HCT116 (cell line): ENCODE results near the gene HEPN1. TPM values are rescaled to one million over a fixed set of nuclear protein-coding genes. Genes with fewer than 3 reads are reported as not detected.

Experiments
- ATAC-seq: fragments of 200-7000 bp; cut with Tn5 transposase; 2 replicates; pipeline ENCODE4 v1.9.1; 2020; ENCODE audit warnings: mild to moderate bottlenecking, moderate library complexity
- BruUV-seq: library from RNA; stranded (reverse); fragments of 400-500 nt; replicated peaks from 2 replicates; lab custom pipeline; 2021; lab: Mats Ljungman, UMichigan
- CTCF ChIA-PET: fragments of 300-600 bp; sonication (Branson Sonifier 250); formaldehyde crosslinking; loops from one replicate; lab custom pipeline; 2021; ENCODE audit warnings: antibody characterized with exemption; lab: Charles Lee
- POLR2A ChIA-PET: fragments of 300-600, 350-600 bp; sonication (Branson Sonifier 250); formaldehyde crosslinking; loops from one replicate; lab custom pipeline; 2021; ENCODE audit warnings: antibody characterized with exemption; lab: Charles Lee
- RAD21 ChIA-PET, 2 experiments: fragments of 300-600 bp; sonication (Branson Sonifier 250); formaldehyde crosslinking; loops; one replicate each; lab custom pipeline; 2023; ENCODE audit warnings: low total read pairs in 2 of 2; ENCODE audit not compliant: uncharacterized antibody in 2 of 2, unreplicated experiment in 2 of 2, low non-redundant PET in 1 of 2; lab: Charles Lee
- DNase-seq: peaks from one replicate; pipeline ENCODE4 v3.0.0-alpha.2; 2010; ENCODE audit warnings: low read depth, low spot score
- H2AFZ ChIP-seq: fragments of 200-600 bp; shearing (Covaris generic), sonication (generic); 2 replicates; pipeline ENCODE4 v1.6.1; 2017; ENCODE audit warnings: low read depth, mixed run types, mixed read lengths, antibody characterized with exemption, low read length; ENCODE audit not compliant: poor library complexity, severe bottlenecking
- H3K27ac ChIP-seq: 2 replicates; pipeline ENCODE4 v1.5.1; 2012; ENCODE audit warnings: low read depth, low read length
- H3K27me3 ChIP-seq: fragments of 200-600 bp; sonication (generic); 2 replicates; pipeline ENCODE4 v1.6.1; 2016; ENCODE audit warnings: mixed run types, low read length, mixed read lengths; ENCODE audit not compliant: insufficient read depth
- H3K36me3 ChIP-seq, 2 experiments: fragments of 200-500 bp in 1 of 2; fragments of 200-600 bp in 1 of 2; sonication (Bioruptor generic) in 1 of 2; sonication (generic) in 1 of 2; 2 replicates each; pipeline versions ENCODE4 v1.5.1 to v1.6.1; 2014 to 2016; ENCODE audit warnings: low read length in 2 of 2, inconsistent platforms in 1 of 2, mixed read lengths in 1 of 2, mixed run types in 1 of 2; ENCODE audit not compliant: insufficient read depth in 2 of 2, control insufficient read depth in 1 of 2
- H3K4me1 ChIP-seq, 2 experiments: fragments of 200-600 bp in 1 of 2; sonication (generic) in 1 of 2; 2 replicates each; pipeline versions ENCODE4 v1.5.1 to v1.6.1; 2012 to 2017; ENCODE audit warnings: low read length in 2 of 2, inconsistent platforms in 1 of 2, mild to moderate bottlenecking in 1 of 2, mixed read lengths in 1 of 2, mixed run types in 1 of 2, moderate library complexity in 1 of 2; ENCODE audit not compliant: insufficient read depth in 2 of 2, control insufficient read depth in 1 of 2
- H3K4me2 ChIP-seq: fragments of 200-600 bp; sonication (generic); 2 replicates; pipeline ENCODE4 v1.6.1; 2017; ENCODE audit warnings: mixed run types, low read length, mixed read lengths
- H3K4me3 ChIP-seq, 2 experiments: fragments of 200-600 bp in 1 of 2; sonication (generic) in 1 of 2; replicated peaks in 1 of 2; 2 replicates each; pipeline ENCODE4 v1.5.1; 2011 to 2016; ENCODE audit warnings: low read length in 2 of 2, control low read depth in 1 of 2, low read depth in 1 of 2, mild to moderate bottlenecking in 1 of 2, mixed read lengths in 1 of 2, mixed run types in 1 of 2
- H3K79me2 ChIP-seq: fragments of 200-600 bp; sonication (generic); 2 replicates; pipeline ENCODE4 v1.6.1; 2017; ENCODE audit warnings: mild to moderate bottlenecking, mixed run types, low read length, moderate library complexity, mixed read lengths; ENCODE audit not compliant: insufficient read depth
- H3K9ac ChIP-seq: fragments of 200-600 bp; sonication (generic); 2 replicates; pipeline ENCODE4 v1.6.1; 2016; ENCODE audit warnings: low read length, mixed read lengths
- H3K9me2 ChIP-seq: fragments of 200-600 bp; sonication (generic), shearing (Covaris generic); 2 replicates; pipeline ENCODE4 v1.6.1; 2017; ENCODE audit warnings: mixed run types, mild to moderate bottlenecking, moderate library complexity; ENCODE audit not compliant: insufficient read depth
- H3K9me3 ChIP-seq, 2 experiments: fragments of 200-500 bp in 1 of 2; fragments of 200-600 bp in 1 of 2; sonication (Bioruptor generic) in 1 of 2; sonication (generic) in 1 of 2; 2 replicates each; pipeline ENCODE4 v1.6.1; 2014 to 2017; ENCODE audit warnings: low read length in 2 of 2, mixed read lengths in 2 of 2, inconsistent platforms in 1 of 2, low read depth in 1 of 2, mild to moderate bottlenecking in 1 of 2, mixed run types in 1 of 2, moderate library complexity in 1 of 2; ENCODE audit not compliant: control insufficient read depth in 1 of 2, insufficient read depth in 1 of 2
- H4K20me1 ChIP-seq: fragments of 200-600 bp; sonication (generic), shearing (Covaris generic); 2 replicates; pipeline ENCODE4 v1.6.1; 2017; ENCODE audit warnings: mixed run types, mild to moderate bottlenecking, moderate library complexity; ENCODE audit not compliant: insufficient read depth
- CBX3 ChIP-seq: IDR thresholded peaks from 2 replicates; pipeline ENCODE4 v1.6.1; 2012; ENCODE audit warnings: low read depth
- EGR1 ChIP-seq: IDR thresholded peaks from 2 replicates; pipeline ENCODE4 v1.6.1; 2012; ENCODE audit warnings: low read depth
- ELF1 ChIP-seq: IDR thresholded peaks from 2 replicates; pipeline ENCODE4 v1.6.1; 2012; ENCODE audit warnings: low read depth, borderline replicate concordance
- EZH2 ChIP-seq: fragments of 200-600 bp; sonication (generic); IDR thresholded peaks from 2 replicates; pipeline ENCODE4 v1.6.1; 2017; ENCODE audit warnings: antibody characterized with exemption, mixed run types
- EZH2phosphoT487 ChIP-seq: fragments of 200-600 bp; IDR thresholded peaks from 2 replicates; pipeline ENCODE4 v1.6.1; 2018; ENCODE audit warnings: antibody characterized with exemption, borderline replicate concordance
- JUND ChIP-seq: IDR thresholded peaks from 2 replicates; pipeline ENCODE4 v1.6.1; 2012
- POLR2A ChIP-seq: IDR thresholded peaks from 2 replicates; pipeline ENCODE4 v1.7.0; 2011; ENCODE audit warnings: borderline replicate concordance; ENCODE audit not compliant: insufficient read depth, insufficient read length; ENCODE audit errors: extremely low read depth
- RAD21 ChIP-seq: IDR thresholded peaks from 2 replicates; pipeline ENCODE4 v1.6.1; 2012; ENCODE audit warnings: low read depth, mild to moderate bottlenecking
- SP1 ChIP-seq: IDR thresholded peaks from 2 replicates; pipeline ENCODE4 v1.6.1; 2012; ENCODE audit warnings: low read depth
- TCF7L2 ChIP-seq: IDR thresholded peaks from 2 replicates; pipeline ENCODE4 v1.7.0; 2011; ENCODE audit warnings: borderline replicate concordance, inconsistent platforms; ENCODE audit not compliant: insufficient read depth, insufficient read length; ENCODE audit errors: extremely low read depth
- YY1 ChIP-seq: IDR thresholded peaks from 2 replicates; pipeline ENCODE4 v1.6.1; 2011; ENCODE audit warnings: low read length, low read depth, moderate library complexity, mild to moderate bottlenecking; ENCODE audit not compliant: insufficient replicate concordance; ENCODE audit errors: extremely low read depth
- ZFX ChIP-seq: fragments of 450-650 bp; IDR thresholded peaks from 2 replicates; pipeline ENCODE4 v1.6.1; 2017
- ZNF274 ChIP-seq: fragments of 200-500 bp; sonication (Bioruptor generic); IDR thresholded peaks from 2 replicates; pipeline ENCODE4 v1.6.1; 2014; ENCODE audit warnings: mild to moderate bottlenecking, low read depth, low read length, inconsistent platforms
- intact Hi-C: fragments of 100-400 bp; cut with micrococcal nuclease; formaldehyde crosslinking; loops from 2 replicates; pipeline ENCODE4 v1.10.0; 2022
- total RNA-seq: library from RNA; stranded (reverse); gene quantifications from one replicate; pipeline ENCODE4 v1.2.1, GENCODE V29; 2021; ENCODE audit not compliant: unreplicated experiment
- TF ChIP-seq, protein P1 (sequence below), 3 experiments: fragments of 200-600 bp in 1 of 3; sonication (generic) in 1 of 3; IDR thresholded peaks in 2 of 3; conservative IDR thresholded peaks in 1 of 3; 2 replicates each; pipeline ENCODE4 v1.5.1; 2012 to 2017; ENCODE audit warnings: low read depth in 2 of 3, low read length in 2 of 3, antibody characterized with exemption in 1 of 3, borderline replicate concordance in 1 of 3, control low read depth in 1 of 3, mild to moderate bottlenecking in 1 of 3, mixed read lengths in 1 of 3, mixed run types in 1 of 3, moderate library complexity in 1 of 3; ENCODE audit not compliant: insufficient read depth in 1 of 3
- TF ChIP-seq, protein P2 (sequence below): IDR thresholded peaks from 2 replicates; pipeline ENCODE4 v1.6.1; 2012; ENCODE audit warnings: low read depth
- TF ChIP-seq, protein P3 (sequence below): IDR thresholded peaks from 2 replicates; pipeline ENCODE4 v1.6.1; 2012

The HEPN1 gene
- total RNA-seq, 1 experiment from 2014 or later = not detected

DNA sequence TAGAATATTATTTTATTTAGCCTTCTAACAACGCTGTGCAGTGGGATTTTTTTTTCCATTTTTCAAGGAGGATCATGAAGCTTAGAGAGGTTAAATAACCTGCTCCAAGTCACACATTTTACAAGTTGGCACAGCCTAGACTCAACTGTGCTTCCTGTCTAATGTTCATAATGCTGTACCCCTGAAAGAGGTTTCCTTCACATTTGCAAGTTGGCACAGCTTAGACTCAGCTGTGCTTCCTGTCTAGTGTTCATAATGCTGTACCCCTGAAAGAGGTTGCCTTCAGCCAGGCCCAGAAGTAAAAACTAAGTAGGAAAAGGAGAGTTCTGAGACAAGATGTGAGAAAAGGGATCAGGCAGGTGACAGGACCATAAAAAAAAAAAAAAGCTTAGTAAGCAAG lies 24.7 kb downstream of the HEPN1 start:
- POLR2A ChIA-PET = interaction anchor here (1.3 kb wide), 1 partner anchor 10 kb away, joined by 4 read pairs; the partner anchor contains the start of gene CCDC15

GRCh38 chr11:124944565-124944964 lies 25.5 kb downstream of the HEPN1 start:
- H3K79me2 ChIP-seq = no peaks in the 10 kb centered on the region
- H3K9me3 ChIP-seq = no peaks in the 10 kb centered on the region
- ChIA-PET CTCF (interaction anchor here (1.4 kb wide), 1 partner anchor 68 kb away, joined by 3 read pairs; no protein-coding TSS in a partner anchor), POLR2A (interaction anchor here (1.3 kb wide), 1 partner anchor 9 kb away, joined by 4 read pairs; the partner anchor contains the start of gene CCDC15), RAD21 (no interaction called here)
- ATAC-seq (no peak), DNase-seq (no peak)
- no peaks in the 10 kb centered on the region for H3K36me3 ChIP-seq
- no peak overlapping the region for H3K4me2 ChIP-seq
- H2AFZ ChIP-seq = no peak overlapping the region
- intact Hi-C loops = no loop called here
- BruUV-seq = no TSS peak
- H3K4me1 ChIP-seq = peaks cover 0 to 6% of the 10 kb centered on the region in 2 experiments; a peak in 1 of 4 replicates
- H3K9me2 ChIP-seq = no peaks in the 10 kb centered on the region
- no peak overlapping the region for H3K4me3 ChIP-seq
- H3K9ac ChIP-seq = no peak overlapping the region
- H3K27me3 ChIP-seq = no peaks in the 10 kb centered on the region
- H4K20me1 ChIP-seq = no peaks in the 10 kb centered on the region
- H3K27ac ChIP-seq = no peak overlapping the region
- TF ChIP-seq, protein P1, sequence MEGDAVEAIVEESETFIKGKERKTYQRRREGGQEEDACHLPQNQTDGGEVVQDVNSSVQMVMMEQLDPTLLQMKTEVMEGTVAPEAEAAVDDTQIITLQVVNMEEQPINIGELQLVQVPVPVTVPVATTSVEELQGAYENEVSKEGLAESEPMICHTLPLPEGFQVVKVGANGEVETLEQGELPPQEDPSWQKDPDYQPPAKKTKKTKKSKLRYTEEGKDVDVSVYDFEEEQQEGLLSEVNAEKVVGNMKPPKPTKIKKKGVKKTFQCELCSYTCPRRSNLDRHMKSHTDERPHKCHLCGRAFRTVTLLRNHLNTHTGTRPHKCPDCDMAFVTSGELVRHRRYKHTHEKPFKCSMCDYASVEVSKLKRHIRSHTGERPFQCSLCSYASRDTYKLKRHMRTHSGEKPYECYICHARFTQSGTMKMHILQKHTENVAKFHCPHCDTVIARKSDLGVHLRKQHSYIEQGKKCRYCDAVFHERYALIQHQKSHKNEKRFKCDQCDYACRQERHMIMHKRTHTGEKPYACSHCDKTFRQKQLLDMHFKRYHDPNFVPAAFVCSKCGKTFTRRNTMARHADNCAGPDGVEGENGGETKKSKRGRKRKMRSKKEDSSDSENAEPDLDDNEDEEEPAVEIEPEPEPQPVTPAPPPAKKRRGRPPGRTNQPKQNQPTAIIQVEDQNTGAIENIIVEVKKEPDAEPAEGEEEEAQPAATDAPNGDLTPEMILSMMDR (IDR thresholded peaks at IDR 0.05 in 2 of 3, conservative IDR thresholded peaks at IDR 0.05 in 1 of 3; ENCODE audit: borderline replicate concordance in 1 of 3, insufficient read depth in 1 of 3, low read depth in 2 of 3, low read length in 2 of 3) = no peak
- TF ChIP-seq JUND (no peak), CBX3 (no peak), TCF7L2 (no peak), YY1 (no peak), EZH2 (no peak), POLR2A (no peak), ZNF274 (no peak), SP1 (no peak), EGR1 (no peak), ELF1 (no peak), ZFX (no peak), RAD21 (no peak)
- TF ChIP-seq, protein P2, sequence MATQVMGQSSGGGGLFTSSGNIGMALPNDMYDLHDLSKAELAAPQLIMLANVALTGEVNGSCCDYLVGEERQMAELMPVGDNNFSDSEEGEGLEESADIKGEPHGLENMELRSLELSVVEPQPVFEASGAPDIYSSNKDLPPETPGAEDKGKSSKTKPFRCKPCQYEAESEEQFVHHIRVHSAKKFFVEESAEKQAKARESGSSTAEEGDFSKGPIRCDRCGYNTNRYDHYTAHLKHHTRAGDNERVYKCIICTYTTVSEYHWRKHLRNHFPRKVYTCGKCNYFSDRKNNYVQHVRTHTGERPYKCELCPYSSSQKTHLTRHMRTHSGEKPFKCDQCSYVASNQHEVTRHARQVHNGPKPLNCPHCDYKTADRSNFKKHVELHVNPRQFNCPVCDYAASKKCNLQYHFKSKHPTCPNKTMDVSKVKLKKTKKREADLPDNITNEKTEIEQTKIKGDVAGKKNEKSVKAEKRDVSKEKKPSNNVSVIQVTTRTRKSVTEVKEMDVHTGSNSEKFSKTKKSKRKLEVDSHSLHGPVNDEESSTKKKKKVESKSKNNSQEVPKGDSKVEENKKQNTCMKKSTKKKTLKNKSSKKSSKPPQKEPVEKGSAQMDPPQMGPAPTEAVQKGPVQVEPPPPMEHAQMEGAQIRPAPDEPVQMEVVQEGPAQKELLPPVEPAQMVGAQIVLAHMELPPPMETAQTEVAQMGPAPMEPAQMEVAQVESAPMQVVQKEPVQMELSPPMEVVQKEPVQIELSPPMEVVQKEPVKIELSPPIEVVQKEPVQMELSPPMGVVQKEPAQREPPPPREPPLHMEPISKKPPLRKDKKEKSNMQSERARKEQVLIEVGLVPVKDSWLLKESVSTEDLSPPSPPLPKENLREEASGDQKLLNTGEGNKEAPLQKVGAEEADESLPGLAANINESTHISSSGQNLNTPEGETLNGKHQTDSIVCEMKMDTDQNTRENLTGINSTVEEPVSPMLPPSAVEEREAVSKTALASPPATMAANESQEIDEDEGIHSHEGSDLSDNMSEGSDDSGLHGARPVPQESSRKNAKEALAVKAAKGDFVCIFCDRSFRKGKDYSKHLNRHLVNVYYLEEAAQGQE = no peak
- TF ChIP-seq, protein P3, sequence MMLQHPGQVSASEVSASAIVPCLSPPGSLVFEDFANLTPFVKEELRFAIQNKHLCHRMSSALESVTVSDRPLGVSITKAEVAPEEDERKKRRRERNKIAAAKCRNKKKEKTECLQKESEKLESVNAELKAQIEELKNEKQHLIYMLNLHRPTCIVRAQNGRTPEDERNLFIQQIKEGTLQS = no peak

More for the DNA sequence above, 24.7 kb downstream of the HEPN1 start:
- Histone ChIP-seq H3K4me3 (no peak overlapping the region), H3K27me3 (no peaks in the 10 kb centered on the region), H3K27ac (no peak overlapping the region), H3K9me2 (no peaks in the 10 kb centered on the region), H4K20me1 (no peaks in the 10 kb centered on the region), H3K9ac (no peak overlapping the region), H3K4me1 (peaks cover 0 to 6% of the 10 kb centered on the region in 2 experiments; a peak in 1 of 4 replicates), H2AFZ (no peak overlapping the region), H3K4me2 (no peak overlapping the region), H3K36me3 (no peaks in the 10 kb centered on the region), H3K79me2 (no peaks in the 10 kb centered on the region), H3K9me3 (no peaks in the 10 kb centered on the region)
- intact Hi-C loops = no loop called here
- no TSS peak for BruUV-seq
- ATAC-seq (no peak), DNase-seq (no peak)
- ChIA-PET CTCF (interaction anchor here (1.4 kb wide), 1 partner anchor 68 kb away, joined by 3 read pairs; no protein-coding TSS in a partner anchor), RAD21 (no interaction called here)
- TF ChIP-seq ZFX = no peak
- no peak for TF ChIP-seq EZH2
- TF ChIP-seq EZH2phosphoT487 = no peak
